ENCODE measurements around the gene LYPD1.

LYPD1 gene

DNA sequence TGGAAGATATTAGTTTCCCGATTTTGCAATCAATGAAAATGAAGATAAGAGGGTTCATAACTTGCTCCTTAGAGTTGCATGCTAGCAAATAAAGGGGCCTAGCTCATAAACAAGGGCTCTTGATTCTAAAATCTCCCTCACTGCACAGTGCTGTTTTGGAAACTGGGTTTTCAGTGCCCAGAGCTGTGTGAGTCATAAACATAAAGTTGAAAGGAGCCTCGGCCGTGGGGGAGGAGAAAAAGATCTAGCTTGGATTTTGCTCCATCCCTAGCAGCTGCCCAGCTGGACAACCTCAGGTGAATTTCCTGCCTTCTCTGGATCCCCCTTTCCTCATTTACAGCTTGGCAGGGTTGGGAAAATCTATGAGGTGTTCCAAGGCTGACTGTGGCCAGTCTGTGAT, 42.5 kb downstream of the LYPD1 start:
- DNase-seq = no peak

DNA sequence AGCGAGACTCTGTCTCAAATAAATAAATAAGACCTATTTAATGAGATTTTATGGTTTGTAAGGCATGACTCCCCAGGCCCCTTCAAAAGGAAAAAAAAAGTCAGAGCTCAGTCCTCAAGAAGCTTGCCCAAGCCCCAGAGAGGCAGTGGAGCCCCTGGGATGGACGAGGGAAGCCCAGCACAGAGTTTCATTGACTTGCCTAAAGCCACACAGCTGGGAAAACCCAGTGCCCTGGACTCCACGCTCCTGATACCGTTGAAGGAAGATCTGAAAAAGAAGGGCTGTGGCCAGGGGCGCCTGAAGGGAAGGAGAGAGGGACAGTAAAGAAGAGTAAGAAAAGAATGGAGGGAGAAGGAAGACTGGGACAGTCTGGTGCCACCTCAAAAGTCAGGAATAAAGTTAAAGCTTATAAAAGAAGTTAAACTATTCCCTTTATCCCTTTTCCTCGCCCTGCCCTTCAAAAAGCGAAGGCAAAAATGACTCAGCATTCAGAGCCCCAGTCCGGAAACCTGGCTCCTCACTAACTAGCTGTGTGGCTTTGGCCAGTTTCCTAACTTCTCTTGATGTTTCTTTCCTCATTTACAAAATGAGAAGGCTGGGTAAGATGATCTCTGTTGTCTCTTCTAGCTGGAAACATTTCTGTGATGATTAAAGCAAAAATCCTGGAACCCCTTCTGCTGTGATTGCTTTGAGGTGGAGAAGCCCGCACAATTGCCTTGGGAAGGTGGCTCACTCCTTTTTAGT, 46.7 kb downstream of the LYPD1 start:
- DNase-seq = peak; percentile 73

DNA sequence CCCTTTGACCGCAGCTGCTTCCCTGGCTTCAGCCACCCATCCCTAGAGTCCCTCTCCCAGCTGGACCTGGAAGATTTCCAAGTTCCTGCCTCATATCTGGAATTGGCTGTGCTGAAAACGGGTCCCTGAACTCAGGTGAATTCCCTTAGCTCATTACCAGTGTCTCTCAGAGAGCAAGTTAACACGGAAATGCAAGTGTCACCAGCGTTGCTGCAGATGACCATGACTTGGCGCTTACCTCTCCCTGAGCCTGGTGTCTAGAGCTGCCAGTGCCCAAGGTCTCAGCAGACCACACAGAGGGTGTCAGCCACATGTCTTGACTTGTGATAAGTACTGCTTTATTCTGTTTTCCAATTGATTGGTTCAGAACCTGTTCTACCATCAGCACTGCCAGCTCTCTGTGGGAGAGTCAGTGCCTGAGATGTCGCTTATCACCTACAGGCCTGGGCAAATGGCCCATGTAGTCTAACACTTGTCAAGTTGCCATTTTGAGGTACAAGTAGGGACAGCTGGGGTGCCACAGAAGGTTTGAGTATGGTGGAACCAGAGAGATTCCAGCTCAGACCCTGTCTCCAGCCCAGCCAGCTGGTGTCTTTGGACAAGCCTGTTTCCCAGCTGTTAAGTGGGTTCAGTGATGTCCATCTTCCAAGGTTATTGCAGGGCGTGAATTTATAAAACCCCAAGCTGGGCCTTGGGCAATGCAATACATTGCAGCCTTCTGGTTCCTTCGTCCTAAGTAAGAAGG, 48.7 kb downstream of the LYPD1 start:
- DNase-seq = no peak

DNA sequence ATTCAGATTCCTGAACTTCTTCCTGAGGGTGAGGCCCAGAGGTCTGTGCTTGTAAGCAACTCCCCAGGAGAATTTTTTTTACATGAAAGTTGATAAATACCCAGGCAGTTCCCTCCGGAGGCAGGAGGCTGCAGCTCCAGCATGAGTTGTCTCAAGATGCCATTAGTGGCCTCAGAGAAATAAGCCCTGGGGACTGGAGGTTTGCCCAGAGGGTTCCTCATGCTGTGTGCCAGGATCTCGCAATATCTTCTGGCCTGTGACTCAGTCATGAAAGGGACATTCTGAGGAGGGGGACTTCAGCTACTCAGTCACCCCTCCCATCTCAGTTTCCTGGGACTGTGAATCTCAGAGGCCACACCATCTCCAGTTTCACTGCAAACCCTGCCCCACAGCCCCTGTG, 49.9 kb downstream of the LYPD1 start:
- peak; percentile 20 for DNase-seq

DNA sequence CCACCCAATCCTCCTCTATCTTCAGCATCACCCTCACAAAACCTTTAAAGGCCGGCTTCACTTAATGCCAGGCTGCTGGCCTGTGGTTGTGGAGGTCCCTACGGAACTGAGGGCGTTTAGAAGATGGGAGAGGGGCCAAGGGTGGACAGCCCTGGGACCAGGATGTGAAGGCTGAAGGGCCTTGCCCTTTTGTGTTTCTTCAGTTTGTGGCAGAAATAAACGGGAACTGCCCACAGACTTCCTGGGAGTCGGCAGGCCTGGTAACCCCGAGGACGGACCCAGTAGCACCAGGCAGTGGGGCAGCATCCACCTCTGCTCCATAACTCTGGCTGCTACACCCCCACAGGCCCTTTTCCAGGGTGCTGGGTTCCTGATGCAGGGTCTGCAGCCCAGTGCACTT, 51.3 kb downstream of the LYPD1 start:
- DNase-seq = no peak

DNA sequence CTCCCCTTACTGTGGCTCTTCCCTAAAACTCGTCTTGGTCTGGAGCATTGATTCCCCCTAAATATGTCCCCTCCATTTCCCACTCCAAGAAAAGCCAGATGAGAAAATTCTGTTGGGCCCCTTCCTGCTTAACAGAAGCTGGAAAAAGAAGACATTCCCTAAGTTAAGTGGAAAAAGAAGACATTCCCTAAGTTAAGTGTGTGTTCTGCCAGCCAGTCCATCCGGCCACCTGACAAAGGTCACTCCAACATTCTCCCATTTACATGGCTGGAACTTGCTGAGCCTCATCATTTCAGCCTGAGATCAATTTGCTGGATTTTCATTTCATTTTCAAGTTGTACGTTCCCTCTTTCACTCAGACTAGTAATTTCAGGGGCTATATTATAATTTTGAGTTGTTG, 52.0 kb downstream of the LYPD1 start:
- DNase-seq = no peak

DNA sequence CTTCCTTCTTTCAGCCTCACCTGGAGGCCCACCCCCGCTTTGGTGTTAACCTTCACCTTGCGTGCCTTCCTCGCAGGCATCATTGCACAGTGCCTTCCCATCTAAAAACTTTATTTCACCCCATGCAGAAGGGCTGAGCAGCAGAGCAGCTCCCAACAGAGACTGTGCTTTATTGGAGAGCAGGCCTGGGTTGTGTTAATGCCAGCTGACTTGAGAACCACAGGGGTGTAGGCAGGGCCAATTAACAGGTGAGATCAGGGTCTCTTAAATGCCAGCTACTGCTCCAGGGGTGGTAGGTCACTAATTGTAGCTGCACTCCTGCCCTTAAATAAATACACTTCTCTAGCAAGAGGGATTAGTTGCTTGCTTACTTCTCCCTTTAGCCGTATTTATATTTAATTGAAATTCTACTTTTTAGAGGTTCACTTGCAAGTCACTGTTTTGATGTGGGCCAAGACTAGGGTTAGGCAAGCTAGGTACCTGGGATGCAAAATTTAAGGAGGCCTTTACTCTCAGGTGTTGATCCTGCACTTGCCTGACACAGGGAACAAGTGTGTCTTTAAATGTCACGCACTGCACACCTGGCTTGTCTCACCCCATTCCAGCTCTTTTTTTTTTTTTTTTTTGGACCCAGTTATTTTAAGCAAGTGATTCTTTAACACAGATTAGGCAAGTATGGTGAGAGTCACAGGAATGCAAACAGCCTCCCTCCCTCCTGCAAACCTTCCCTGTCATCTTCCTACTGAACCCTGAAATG, 54.5 kb downstream of the LYPD1 start:
- no peak for DNase-seq

DNA sequence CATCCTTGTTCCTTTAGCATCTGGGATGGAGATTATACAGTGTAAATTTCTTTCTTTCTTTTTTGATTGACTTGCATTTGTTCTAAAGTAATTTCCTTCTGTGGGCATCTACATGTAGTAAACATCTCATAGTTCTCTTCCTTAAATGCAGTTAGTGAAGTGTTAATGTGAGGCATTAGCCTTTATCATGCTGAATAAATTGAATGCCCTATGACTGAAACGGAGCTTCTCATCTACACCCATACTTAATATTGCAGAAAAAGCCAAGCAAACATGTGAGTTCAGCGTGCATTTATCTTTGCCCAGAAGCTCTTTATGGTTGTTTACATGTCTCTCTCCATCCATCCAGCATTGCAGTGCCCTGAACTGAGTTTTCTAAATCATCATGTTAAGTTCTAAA, 58.3 kb downstream of the LYPD1 start:
- DNase-seq = no peak

DNA sequence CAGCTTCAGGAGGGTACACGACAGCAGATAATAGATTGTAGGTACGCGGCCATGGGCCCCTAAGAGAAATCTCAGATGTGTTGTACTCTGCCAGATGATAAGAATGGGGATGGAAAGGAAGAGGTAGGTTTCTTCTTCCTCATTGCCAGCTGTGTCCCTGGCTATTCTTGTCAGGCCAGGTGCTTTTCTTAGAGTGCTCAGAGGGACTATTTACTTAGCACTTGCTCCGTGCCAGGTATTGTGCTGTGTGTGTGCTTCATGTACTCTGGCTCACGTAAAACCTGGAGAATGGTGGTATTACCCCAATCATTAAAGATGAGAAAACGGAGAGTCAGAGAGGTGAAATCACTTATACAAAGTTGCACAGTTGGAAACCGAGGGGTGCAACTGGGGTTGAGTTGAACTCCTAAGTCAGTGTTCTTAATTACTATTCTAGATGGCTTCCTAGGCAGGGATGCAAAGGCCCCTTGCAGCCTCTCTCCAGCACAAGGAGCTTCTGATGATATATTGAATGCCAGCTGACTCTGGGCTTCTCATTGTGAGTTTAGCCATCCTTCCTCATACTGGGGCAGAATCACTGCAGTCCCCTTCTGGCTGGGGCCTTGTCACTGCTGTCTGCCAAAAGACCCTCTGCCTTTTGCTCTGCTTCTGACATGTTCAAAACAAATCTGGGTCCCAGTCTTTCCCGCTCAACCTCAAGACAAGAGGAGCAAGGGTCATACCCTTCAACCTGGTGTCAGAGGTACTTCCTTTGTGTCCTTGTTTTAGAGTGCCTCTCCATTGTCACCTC, 60.7 kb downstream of the LYPD1 start:
- no peak for DNase-seq

DNA sequence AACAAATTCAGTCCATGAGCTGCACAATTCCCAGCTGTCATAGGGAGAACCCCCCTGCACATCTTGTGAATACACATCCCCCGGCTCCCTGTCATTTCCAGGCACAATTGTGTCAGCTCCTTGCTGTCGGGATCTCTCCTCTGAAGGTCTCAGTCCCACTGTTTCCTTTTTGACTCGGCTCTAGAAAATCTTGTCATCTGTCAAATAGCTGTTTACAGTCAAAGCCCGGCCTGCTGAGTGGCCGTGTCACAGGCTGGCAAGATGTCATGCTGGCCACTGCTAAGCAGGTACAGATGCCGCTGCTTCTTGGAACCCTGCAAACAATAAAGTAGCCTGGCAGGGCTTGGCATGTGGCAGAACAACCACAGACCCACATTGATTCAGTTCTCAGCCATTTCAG, 61.7 kb downstream of the LYPD1 start:
- no peak for DNase-seq

DNA sequence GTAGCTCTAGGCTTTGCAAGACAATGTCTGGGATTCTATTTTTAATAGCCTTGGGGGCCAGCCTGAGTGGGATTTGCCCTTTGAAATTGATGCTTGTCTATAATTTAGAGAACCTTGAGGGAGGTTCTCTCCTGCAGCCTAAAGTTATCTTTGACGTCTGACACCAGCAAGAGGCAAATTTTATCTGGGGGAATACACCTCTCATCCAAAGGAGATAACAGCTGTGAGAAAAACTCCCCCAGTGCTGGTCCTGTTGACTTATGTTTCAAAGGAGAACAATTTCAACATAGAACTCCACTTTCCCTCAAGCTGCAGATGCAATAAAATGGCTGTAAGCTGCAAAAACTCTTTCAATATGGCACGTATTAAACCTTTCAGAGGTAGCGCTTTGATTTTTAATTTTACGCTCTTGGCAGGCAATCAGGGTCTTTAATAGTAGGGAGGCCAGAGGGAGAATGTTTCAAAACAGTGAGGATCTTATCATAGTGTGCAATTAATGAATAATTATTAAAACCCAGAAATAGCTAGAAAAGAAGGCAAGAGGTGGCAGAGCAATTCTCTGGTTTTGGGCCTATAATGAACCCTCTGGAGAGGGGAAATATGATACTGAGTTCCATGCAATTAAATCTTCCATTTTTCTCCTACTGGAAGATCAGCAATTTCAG, 62.4 kb downstream of the LYPD1 start:
- DNase-seq = no peak

DNA sequence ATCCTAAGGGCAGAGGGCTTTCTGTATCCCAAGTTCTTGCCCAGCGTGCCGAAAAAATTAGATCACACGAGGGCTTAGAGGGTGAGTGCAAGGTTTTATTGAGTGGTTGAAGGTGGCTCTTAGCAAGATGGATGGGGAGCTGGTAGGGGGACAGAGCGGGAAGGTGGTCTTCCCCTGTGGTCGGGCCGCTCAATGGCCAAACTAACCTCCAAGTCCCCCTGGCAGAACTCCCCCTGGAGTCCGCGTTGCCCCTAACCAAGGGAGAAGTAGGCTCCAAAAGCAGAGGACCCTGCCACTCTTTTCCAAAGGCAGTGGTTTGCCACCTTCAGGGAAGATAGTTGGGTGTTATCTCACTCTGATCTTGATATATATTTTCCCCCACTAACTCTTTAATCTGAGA, 63.4 kb downstream of the LYPD1 start:
- no peak for DNase-seq

DNA sequence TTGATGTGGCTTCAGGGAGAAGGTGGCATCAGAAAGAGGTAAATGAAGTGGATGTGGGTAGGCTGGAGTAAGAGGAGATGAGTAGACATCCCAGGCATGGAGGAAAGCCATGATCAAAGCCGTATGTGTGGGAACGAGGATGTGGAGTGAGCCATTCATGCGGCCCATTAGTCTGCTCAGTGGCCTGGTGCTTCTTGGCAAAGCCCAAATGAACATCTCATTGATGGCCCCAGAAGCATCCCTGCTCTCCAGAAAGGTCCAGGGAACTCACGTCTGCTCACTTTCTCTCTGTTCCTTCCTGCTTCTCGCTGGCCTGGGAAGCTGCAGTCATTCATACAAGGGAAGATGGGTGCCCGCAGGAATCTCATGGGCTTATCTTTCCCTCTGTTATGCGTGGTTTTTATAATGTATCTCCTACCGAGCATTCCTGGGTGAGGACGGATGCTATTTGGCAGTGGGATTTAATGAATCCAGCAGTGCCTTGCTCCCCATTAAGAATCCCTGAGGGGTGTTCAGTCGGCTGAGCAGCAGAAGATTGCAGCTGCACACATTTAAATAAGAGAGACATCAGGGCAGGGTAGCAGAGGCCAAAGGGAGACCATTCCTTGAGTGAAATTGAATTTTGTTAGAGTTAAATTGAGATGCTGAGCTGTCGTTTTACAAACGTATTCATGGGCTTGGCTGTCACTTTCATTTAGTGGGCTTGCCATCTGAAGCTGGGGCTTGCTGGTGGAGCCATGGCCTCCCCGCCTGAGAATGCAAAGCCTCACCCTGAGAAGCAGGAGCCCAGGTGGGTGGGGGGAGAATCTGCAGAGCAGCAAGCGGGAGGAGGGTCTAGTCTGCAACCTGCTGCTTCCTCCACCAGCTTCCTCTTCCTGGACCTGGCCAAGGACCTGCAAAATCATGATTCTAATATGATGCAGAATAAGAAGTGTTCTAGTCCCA, 64.5 kb downstream of the LYPD1 start:
- no peak for DNase-seq

DNA sequence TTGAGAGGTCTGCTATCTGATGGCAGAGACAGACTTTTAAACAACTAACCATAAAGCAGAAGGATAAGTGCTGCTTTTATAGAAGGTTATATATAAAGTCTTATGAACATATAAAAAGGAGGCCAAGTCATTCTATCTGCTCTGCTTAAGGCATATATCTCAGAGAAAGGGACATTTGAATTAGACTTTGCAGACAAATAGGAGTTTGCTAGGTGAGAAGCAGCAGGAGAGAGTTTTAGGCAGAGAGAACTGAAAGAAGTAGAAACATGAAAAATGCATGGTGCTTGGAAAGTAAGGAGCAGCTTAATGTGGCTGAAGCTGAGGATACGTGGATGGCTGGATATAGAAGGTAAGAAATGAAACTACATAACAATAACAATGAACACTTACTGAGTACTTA, 65.4 kb downstream of the LYPD1 start:
- no peak for DNase-seq

DNA sequence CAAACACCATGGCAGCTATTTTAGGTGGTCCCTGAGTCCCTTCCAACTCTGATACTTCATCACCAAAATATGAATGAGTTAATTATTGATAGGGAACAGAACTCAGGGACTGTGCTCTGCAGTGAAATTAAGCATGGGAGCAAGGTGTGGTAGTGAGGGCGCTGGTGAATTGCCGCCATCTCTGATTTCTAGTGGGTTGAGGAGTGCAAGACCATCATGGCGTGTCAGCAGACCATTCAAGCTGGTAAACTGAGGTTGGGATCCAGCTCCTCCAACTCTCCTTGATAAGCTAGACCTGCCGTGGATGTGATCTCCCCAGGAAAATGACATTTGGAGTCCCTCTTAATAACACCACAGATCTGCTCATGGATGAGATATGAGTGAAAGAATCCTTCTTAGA, 70.4 kb downstream of the LYPD1 start:
- no peak for DNase-seq

DNA sequence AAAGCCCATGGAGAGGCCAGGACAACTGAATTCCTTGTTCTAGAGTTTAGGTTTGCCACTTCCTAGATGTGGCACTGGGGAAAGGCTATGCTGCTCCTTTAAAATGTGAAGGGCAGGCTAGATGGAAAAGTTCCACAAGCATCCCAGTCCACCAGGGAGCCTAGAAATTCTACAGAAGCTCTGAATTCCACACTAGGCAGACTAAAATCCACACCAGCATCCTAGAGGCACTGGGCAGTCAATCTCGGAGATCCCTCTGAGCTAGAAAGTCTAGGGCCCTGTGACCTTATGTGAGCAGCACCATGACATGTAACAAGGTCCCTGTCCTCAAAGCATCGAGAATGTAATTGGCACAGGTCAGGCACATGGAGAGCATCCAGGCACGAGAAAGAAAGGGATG, 71.5 kb downstream of the LYPD1 start:
- DNase-seq = no peak

DNA sequence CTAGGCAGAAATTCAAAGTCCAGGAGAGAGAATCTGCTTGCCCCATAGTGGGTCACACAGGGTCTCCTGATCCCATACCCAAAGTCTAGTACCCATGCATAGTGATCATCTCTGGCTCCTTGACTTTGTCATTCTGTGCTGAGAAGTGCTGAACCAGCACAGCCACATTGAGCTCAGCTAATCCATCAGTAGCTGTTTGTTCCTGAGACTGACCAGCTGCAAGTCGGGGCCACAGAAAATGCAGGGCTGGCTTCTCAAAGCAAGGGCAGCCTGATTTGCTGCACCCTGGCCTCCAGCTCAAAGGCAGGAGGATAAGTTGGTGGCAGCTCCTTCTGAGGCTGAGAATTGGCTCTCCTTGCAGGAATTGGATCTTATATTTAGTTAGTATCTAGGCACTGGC, 72.2 kb downstream of the LYPD1 start:
- no peak for DNase-seq

DNA sequence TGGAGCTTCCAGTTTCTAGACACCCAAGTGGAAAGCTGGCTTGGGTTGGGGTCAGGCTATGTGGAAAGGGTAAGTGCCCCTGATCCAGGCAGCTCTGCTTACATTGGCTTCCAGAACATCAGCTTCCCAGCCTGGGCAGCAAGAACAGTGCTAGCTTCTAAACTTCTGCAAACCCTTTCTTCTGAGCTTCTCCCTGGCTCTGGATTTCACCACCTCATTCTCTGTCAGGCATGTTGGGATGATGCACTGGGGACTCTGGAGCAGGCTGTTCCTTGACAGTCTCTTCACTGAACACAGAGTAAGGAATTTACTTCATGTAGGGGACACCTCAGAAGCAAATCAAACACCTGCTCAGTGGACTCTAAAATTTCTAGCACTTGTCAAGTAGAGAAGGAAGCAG, 72.8 kb downstream of the LYPD1 start:
- DNase-seq = no peak

DNA sequence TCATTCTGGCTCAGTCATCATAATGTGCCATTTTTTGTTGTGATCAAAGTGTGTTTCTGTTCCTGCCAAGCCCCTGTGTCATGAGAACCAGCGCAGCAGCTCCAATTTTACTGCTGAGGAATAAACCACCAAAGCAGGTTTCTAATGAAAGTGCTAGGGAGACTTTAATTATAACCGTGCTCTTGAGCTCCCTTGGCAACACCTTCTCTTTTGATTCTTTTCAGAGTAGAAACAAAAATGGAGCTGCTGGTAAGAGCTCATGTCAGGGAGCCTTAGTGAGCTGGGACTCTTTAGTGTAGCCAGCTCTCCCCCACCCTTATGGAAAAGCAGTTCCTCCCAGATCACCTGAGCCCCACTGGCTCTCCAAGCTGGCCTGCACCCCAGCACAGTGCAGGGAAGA, 74.3 kb downstream of the LYPD1 start:
- DNase-seq = no peak

DNA sequence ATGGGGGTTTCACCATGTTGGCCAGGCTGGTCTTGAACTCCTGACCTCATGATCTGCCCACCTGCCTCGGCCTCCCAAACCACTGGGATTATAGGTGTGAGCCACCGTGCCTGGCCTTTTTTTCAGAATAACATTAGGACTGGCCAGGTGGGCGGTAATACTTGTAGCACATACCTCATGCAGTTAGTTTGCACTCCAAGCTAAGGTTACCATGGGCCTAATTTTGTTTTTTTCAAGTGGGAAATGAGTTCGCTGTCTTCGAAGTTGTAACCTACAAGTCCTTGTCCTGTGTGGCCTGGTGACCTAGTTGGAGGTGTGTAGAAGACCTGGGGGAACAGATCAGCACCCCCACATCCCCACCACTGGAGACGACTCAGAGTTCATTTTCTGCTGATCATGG, 74.8 kb downstream of the LYPD1 start:
- no peak for DNase-seq

Data from fibroblast of skin of right quadriceps (primary cell).